Activated B cell treated with CpG ODN at 0.5 μM for 24 hours (primary cell): Measurements from ENCODE around the gene SERGEF. TPM values are rescaled to one million over a fixed set of nuclear protein-coding genes. Genes with fewer than 3 reads are reported as not detected.

Source experiments
- ATAC-seq: fragments of 200-7000 bp; cut with Tn5 transposase; one replicate; pipeline ENCODE4 v1.10.0; 2021; ENCODE audit warnings: low read depth, mild to moderate bottlenecking, moderate library complexity
- CTCF ChIA-PET: fragments of 350-600 bp; sonication (Branson Sonifier 250); formaldehyde crosslinking; loops from one replicate; lab custom pipeline; 2021; ENCODE audit warnings: antibody characterized with exemption; lab: Charles Lee
- POLR2A ChIA-PET: fragments of 350-600 bp; sonication (Branson Sonifier 250); formaldehyde crosslinking; loops from one replicate; lab custom pipeline; 2021; ENCODE audit warnings: antibody characterized with exemption; lab: Charles Lee
- DNase-seq: peaks from one replicate; pipeline ENCODE4 v3.0.0; 2022
- H3K27ac Mint-ChIP-seq: one replicate; pipeline ENCODE4 v1.8.0; 2020; ENCODE audit warnings: mixed read lengths
- H3K27me3 Mint-ChIP-seq: one replicate; pipeline ENCODE4 v1.8.0; 2021; ENCODE audit warnings: mixed read lengths
- H3K36me3 Mint-ChIP-seq: one replicate; pipeline ENCODE4 v1.8.0; 2021; ENCODE audit warnings: low read depth, mixed read lengths
- H3K4me1 Mint-ChIP-seq: one replicate; pipeline ENCODE4 v1.8.0; 2021; ENCODE audit warnings: mixed read lengths
- H3K4me3 Mint-ChIP-seq: one replicate; pipeline ENCODE4 v1.8.0; 2020; ENCODE audit warnings: mild to moderate bottlenecking, mixed read lengths
- H3K9me3 Mint-ChIP-seq: one replicate; pipeline ENCODE4 v1.8.0; 2020; ENCODE audit warnings: mixed read lengths
- CTCF ChIP-seq: fragments of 200-600 bp; IDR thresholded peaks from one replicate; pipeline ENCODE4 v1.8.0; 2022; ENCODE audit warnings: antibody characterized with exemption, mild to moderate bottlenecking
- intact Hi-C: fragments of 100-400 bp; cut with micrococcal nuclease; formaldehyde crosslinking; loops from one replicate; pipeline ENCODE4 v1.15.1; 2024
- total RNA-seq: library from RNA; stranded (reverse); gene quantifications from 2 replicates; pipeline ENCODE4 v1.2.3, GENCODE V29; 2022

Gene SERGEF
- total RNA-seq, 1 donor from 2014 or later: 38.4 TPM

DNA sequence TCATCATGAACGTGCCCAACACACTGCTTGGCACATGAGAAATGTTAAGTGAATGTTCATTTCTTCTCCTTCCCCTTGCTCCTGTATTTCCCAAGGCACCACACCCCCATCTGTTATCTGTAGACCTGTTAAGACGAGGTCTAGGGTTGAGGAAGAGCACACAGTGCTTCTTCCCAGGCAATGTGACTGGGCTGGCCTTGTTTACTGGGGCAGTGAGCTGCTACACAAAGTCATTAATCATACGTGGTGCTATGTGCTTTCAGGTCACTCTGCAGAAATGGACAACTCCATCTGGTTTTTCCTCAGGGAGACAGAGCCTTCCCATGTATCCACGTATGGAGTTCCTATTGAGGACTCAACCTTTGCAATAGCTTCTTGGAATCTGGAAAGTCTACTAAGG, 159.6 kb downstream of the SERGEF start:
- H3K9me3 Mint-ChIP-seq: no peaks in the 10 kb centered on the region
- POLR2A ChIA-PET: no interaction called here
- H3K36me3 Mint-ChIP-seq: peaks cover 55% of the 10 kb centered on the region

DNA sequence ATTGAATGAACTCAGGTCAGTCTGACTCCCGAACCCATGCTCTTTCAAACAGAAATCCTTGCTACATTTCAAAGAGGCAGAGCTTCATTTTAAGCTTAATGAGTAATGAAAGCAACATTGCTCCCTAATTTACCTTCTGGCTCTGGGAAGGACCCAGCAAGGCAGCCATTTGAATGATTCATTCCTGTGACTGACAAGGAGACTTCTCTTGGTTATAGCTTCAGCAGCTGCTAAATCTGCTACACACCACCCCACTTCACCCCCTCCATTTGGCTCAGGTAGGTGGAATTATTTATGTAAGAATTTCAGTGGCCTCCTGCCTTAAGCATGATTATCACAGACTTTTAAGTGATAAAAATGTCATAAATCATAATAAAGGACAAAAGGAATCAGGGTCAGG, 160.6 kb downstream of the SERGEF start:
- POLR2A ChIA-PET: no interaction called here
- Mint-ChIP-seq H3K27me3 (no peaks in the 10 kb centered on the region), H3K9me3 (no peaks in the 10 kb centered on the region), H3K36me3 (peaks cover 47% of the 10 kb centered on the region), H3K4me1 (no peaks in the 10 kb centered on the region), H3K27ac (no peak overlapping the region), H3K4me3 (no peak overlapping the region)
- DNase-seq (no peak), ATAC-seq (no peak)
- intact Hi-C loops: no loop called here
- CTCF ChIA-PET: no interaction called here
- TF ChIP-seq CTCF: no peak

More for the DNA sequence above, 159.6 kb downstream of the SERGEF start:
- no peak for DNase-seq
- H3K4me3 Mint-ChIP-seq: no peak overlapping the region
- no peaks in the 10 kb centered on the region for H3K27me3 Mint-ChIP-seq
- CTCF ChIA-PET: no interaction called here
- no peak overlapping the region for H3K27ac Mint-ChIP-seq
- no peak for ATAC-seq
- intact Hi-C loops: no loop called here
- H3K4me1 Mint-ChIP-seq: no peaks in the 10 kb centered on the region
- TF ChIP-seq CTCF: no peak

GRCh38 chr11:17851697-17852096, 161.2 kb downstream of the SERGEF start:
- Mint-ChIP-seq H3K27me3 (no peaks in the 10 kb centered on the region), H3K36me3 (peaks cover 50% of the 10 kb centered on the region), H3K4me1 (no peaks in the 10 kb centered on the region), H3K4me3 (no peak overlapping the region), H3K9me3 (no peaks in the 10 kb centered on the region), H3K27ac (no peak overlapping the region)
- ChIA-PET POLR2A (no interaction called here), CTCF (no interaction called here)
- intact Hi-C loops: no loop called here
- no peak for TF ChIP-seq CTCF
- ATAC-seq (no peak), DNase-seq (no peak)

GRCh38 chr11:17850336-17850735, 162.5 kb downstream of the SERGEF start:
- ATAC-seq (no peak), DNase-seq (no peak)
- POLR2A ChIA-PET: no interaction called here
- H3K9me3 Mint-ChIP-seq: no peaks in the 10 kb centered on the region
- no peak for TF ChIP-seq CTCF
- no peak overlapping the region for H3K27ac Mint-ChIP-seq
- intact Hi-C loops: no loop called here
- H3K4me3 Mint-ChIP-seq: no peak overlapping the region
- no peaks in the 10 kb centered on the region for H3K27me3 Mint-ChIP-seq
- CTCF ChIA-PET: no interaction called here
- H3K36me3 Mint-ChIP-seq: peaks cover 52% of the 10 kb centered on the region
- H3K4me1 Mint-ChIP-seq: no peaks in the 10 kb centered on the region

- no peak for DNase-seq
- Mint-ChIP-seq H3K27ac (no peak overlapping the region), H3K4me1 (no peaks in the 10 kb centered on the region), H3K27me3 (no peaks in the 10 kb centered on the region), H3K4me3 (no peak overlapping the region), H3K36me3 (peaks cover 54% of the 10 kb centered on the region), H3K9me3 (no peaks in the 10 kb centered on the region)
- TF ChIP-seq CTCF: no peak
- CTCF ChIA-PET: no interaction called here
- no peak for ATAC-seq
- intact Hi-C loops: no loop called here
- POLR2A ChIA-PET: no interaction called here
Measured at GRCh38 chr11:17848715-17849114, 164.1 kb downstream of the SERGEF start.
